Endothelial cell of umbilical vein (primary cell): ENCODE data around the gene KRT86. TPM values are rescaled to one million over a fixed set of nuclear protein-coding genes. Genes with fewer than 3 reads are reported as not detected.

Source experiments
- BruUV-seq: library from RNA; stranded (reverse); fragments of 400-500 nt; replicated peaks from 2 replicates; lab custom pipeline; 2021; lab: Mats Ljungman, UMichigan
- CTCF ChIA-PET: fragments of 300-600, 350-600 bp; sonication (Branson Sonifier 250); formaldehyde crosslinking; loops from one replicate; lab custom pipeline; 2021; ENCODE audit warnings: antibody characterized with exemption, inconsistent platforms; lab: Charles Lee
- POLR2A ChIA-PET: fragments of 300-600, 350-600 bp; sonication (Branson Sonifier 250); formaldehyde crosslinking; loops from one replicate; lab custom pipeline; 2021; ENCODE audit warnings: antibody characterized with exemption, inconsistent platforms; lab: Charles Lee
- DNase-seq: peaks from one replicate; pipeline ENCODE4 v3.0.0-alpha.2; 2011; ENCODE audit warnings: low read depth, low spot score
- FAIRE-seq: peaks from 2 replicates; lab custom pipeline; 2011; peaks lifted over from hg19 to GRCh38; lab: Jason Lieb, UNC
- H2AFZ ChIP-seq: 2 replicates; pipeline ENCODE4 v1.6.0; 2012; ENCODE audit warnings: low read depth, low read length, control low read depth, inconsistent platforms
- H3K27ac ChIP-seq: 2 replicates; pipeline ENCODE4 v1.5.1; 2011; ENCODE audit warnings: low read depth, mild to moderate bottlenecking, control low read depth, low read length, moderate library complexity; ENCODE audit not compliant: insufficient read depth
- H3K27me3 ChIP-seq, 2 experiments: 2 replicates each; pipeline versions ENCODE4 v1.6.0 to v1.6.1; 2011; ENCODE audit warnings: low read length in 2 of 2, mixed read lengths in 1 of 2; ENCODE audit not compliant: control insufficient read depth in 2 of 2, insufficient read depth in 2 of 2
- H3K36me3 ChIP-seq, 2 experiments: 2 replicates in 1 of 2; 3 replicates in 1 of 2; pipeline ENCODE4 v1.5.1; 2011; ENCODE audit warnings: low read length in 2 of 2, mild to moderate bottlenecking in 1 of 2, moderate library complexity in 1 of 2; ENCODE audit not compliant: control insufficient read depth in 2 of 2, insufficient read depth in 2 of 2; ENCODE audit errors: extremely low read depth in 1 of 2
- H3K4me1 ChIP-seq: 3 replicates; pipeline ENCODE4 v1.5.1; 2011; ENCODE audit warnings: mild to moderate bottlenecking, low read length; ENCODE audit not compliant: control insufficient read depth, insufficient read depth; ENCODE audit errors: extremely low read depth
- H3K4me2 ChIP-seq: 2 replicates; pipeline ENCODE4 v1.6.1; 2011; ENCODE audit warnings: low read length, control low read depth, mixed read lengths; ENCODE audit not compliant: insufficient read depth
- H3K4me3 ChIP-seq, 3 experiments: fragments of 200-600 bp in 1 of 3; sonication (generic), shearing (Covaris generic) in 1 of 3; replicated peaks in 1 of 3; 2 replicates each; pipeline ENCODE4 v1.5.1; 2011 to 2016; ENCODE audit warnings: control low read depth in 3 of 3, low read length in 3 of 3, mild to moderate bottlenecking in 2 of 3, inconsistent platforms in 1 of 3, low read depth in 1 of 3, moderate library complexity in 1 of 3; ENCODE audit not compliant: insufficient read depth in 1 of 3
- H3K79me2 ChIP-seq: 2 replicates; pipeline ENCODE4 v1.6.0; 2012; ENCODE audit warnings: low read length, inconsistent platforms; ENCODE audit not compliant: control insufficient read depth, insufficient read depth
- H3K9ac ChIP-seq: replicated peaks from 2 replicates; pipeline ENCODE3; 2011; ENCODE audit warnings: low read length, control low read depth; ENCODE audit not compliant: insufficient read depth; ENCODE audit errors: extremely low read depth
- H3K9me1 ChIP-seq: replicated peaks from 3 replicates; pipeline ENCODE4 v1.6.0; 2011; ENCODE audit warnings: mild to moderate bottlenecking, low read length; ENCODE audit not compliant: control insufficient read depth, insufficient read depth; ENCODE audit errors: extremely low read depth
- H3K9me3 ChIP-seq: replicated peaks from 2 replicates; pipeline ENCODE4 v1.5.1; 2012; ENCODE audit warnings: low read length, inconsistent platforms; ENCODE audit not compliant: control insufficient read depth, insufficient read depth
- H4K20me1 ChIP-seq: replicated peaks from 2 replicates; pipeline ENCODE3; 2011; ENCODE audit warnings: mild to moderate bottlenecking, low read length; ENCODE audit not compliant: control insufficient read depth, insufficient read depth; ENCODE audit errors: extremely low read depth
- CTCF ChIP-seq, 2 donors: IDR thresholded peaks; 1 replicate in 1 of 2; 2 replicates in 1 of 2; pipeline ENCODE4 v1.5.1; 2011; ENCODE audit warnings: low read length in 2 of 2, mild to moderate bottlenecking in 2 of 2, moderate library complexity in 2 of 2, control low read depth in 1 of 2, inconsistent platforms in 1 of 2, low read depth in 1 of 2; ENCODE audit not compliant: insufficient read depth in 1 of 2; ENCODE audit errors: extremely low read depth in 1 of 2
- EZH2 ChIP-seq: IDR thresholded peaks from 2 replicates; pipeline ENCODE4 v1.6.1; 2012; ENCODE audit warnings: borderline replicate concordance, low read depth, mild to moderate bottlenecking, moderate library complexity, low read length, inconsistent platforms; ENCODE audit not compliant: severe bottlenecking
- GATA2 ChIP-seq: IDR thresholded peaks from 2 replicates; pipeline ENCODE4 v1.7.0; 2011; ENCODE audit warnings: low read depth, mild to moderate bottlenecking, moderate library complexity, mixed read lengths, low read length; ENCODE audit not compliant: insufficient read length, insufficient read depth
- MYC ChIP-seq: IDR thresholded peaks from one replicate; pipeline ENCODE4 v1.6.1; 2011; ENCODE audit warnings: mild to moderate bottlenecking, low read depth, low read length
- POLR2AphosphoS5 ChIP-seq: IDR thresholded peaks from 2 replicates; pipeline ENCODE4 v1.6.1; 2012; ENCODE audit warnings: low read depth, mild to moderate bottlenecking, control low read depth, low read length, moderate library complexity; ENCODE audit not compliant: insufficient read depth
- dilution Hi-C: fragments of 300-500 bp; cut with MboI; formaldehyde crosslinking; loops from one replicate; pipeline ENCODE4 v1.15.0; 2019; ENCODE audit warnings: low sequenced_read_pairs; ENCODE audit not compliant: extremely low pct_ligation_motif_present
- intact Hi-C: fragments of 100-400 bp; cut with micrococcal nuclease; formaldehyde crosslinking; loops from one replicate; pipeline ENCODE4 v1.10.0; 2022
- polyA plus RNA-seq, 4 experiments: library from polyadenylated mRNA; depleted of rRNA in 3 of 4; stranded (reverse) in 3 of 4; unstranded in 1 of 4; fragments of >200 nt; gene quantifications; 2 replicates each; pipeline versions ENCODE4 v1.2.1 to v1.2.3, GENCODE V29; 2011 to 2012; ENCODE audit warnings: missing spikeins in 1 of 4
- total RNA-seq: library from RNA; stranded (reverse); gene quantifications from 2 replicates; pipeline ENCODE4 v1.2.3, GENCODE V29; 2021

Gene KRT86
- total and polyA plus RNA-seq, 2 donors (not counting 3 experiments of a cell fraction or from before 2014, with no cell fraction given) = not detected

DNA sequence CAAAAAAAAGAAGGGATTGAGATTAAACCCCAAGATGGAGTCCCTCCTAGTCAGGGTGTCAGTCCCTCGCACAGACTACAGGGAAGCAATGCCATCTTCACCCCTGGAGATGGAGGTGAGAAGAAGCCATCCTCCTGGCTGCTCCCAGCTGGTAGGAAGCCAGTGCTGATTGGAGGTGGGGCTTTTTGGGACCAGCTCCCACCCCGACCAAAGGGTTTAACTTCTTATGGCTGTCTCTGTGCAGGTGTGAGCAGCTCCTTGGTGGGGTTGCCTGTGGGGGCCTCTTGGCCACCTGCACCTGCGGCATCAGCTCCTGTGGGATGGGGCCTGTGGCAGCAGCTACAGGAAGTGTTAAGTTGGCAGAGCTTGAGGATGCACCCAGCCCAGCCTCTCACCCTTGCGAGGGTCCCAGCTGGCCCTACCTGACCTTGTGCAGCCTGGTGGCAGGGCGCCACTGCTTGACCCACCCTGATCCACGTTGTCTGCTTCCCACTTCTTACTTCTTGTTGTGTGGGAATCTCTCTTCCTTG, 3.8 kb upstream of the KRT86 start:
- H3K27me3 ChIP-seq = peaks cover 22 to 30% of the 10 kb centered on the region in 2 experiments
- TF ChIP-seq MYC (no peak), POLR2AphosphoS5 (no peak), EZH2 (no peak), GATA2 (no peak)
- H2AFZ ChIP-seq = no peak overlapping the region
- no peak overlapping the region for H3K4me3 ChIP-seq
- H3K27ac ChIP-seq = no peak overlapping the region
- ChIA-PET CTCF (interaction anchor here (0.9 to 3.2 kb wide), 7 partner anchors 9 to 57 kb away, joined by 3 to 23 read pairs (median 3); no protein-coding TSS in a partner anchor), POLR2A (no interaction called here)
- H3K9me1 ChIP-seq = no peaks in the 10 kb centered on the region
- H4K20me1 ChIP-seq = no peaks in the 10 kb centered on the region
- DNase-seq (no peak), FAIRE-seq (no peak)
- H3K9me3 ChIP-seq = no peaks in the 10 kb centered on the region
- dilution Hi-C loops = no loop called here
- H3K4me1 ChIP-seq = no peaks in the 10 kb centered on the region
- no peaks in the 10 kb centered on the region for H3K36me3 ChIP-seq
- intact Hi-C loops = no loop called here
- no peak overlapping the region for H3K9ac ChIP-seq
- H3K79me2 ChIP-seq = no peaks in the 10 kb centered on the region
- no peak overlapping the region for H3K4me2 ChIP-seq
- no TSS peak for BruUV-seq

DNA sequence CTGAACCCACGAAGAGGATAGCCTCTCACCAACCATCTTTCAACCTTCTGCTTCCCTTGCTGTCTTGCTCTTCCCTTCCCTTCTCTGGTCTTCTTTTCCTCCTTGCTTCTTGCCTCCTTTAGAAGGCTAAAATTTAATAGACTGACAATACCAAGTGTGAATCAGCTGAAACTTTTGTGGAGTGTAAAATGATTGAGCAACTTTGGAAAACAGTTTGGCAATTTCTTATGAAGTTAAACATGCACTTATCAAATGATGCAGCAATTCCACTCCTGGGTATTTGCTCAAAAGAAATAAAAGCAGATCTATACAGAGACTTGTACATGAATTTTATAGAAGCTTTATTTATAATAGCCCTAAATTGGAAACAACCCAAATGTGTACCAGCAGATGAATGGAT, 3.3 kb upstream of the KRT86 start:
- H3K4me3 ChIP-seq = no peak overlapping the region
- H3K27ac ChIP-seq = no peak overlapping the region
- no peaks in the 10 kb centered on the region for H3K36me3 ChIP-seq
- no peaks in the 10 kb centered on the region for H3K79me2 ChIP-seq
- no peaks in the 10 kb centered on the region for H3K9me3 ChIP-seq
- no peak for TF ChIP-seq CTCF (IDR thresholded peaks at IDR 0.05; ENCODE audit: extremely low read depth in 1 of 2, insufficient read depth in 1 of 2, low read depth in 1 of 2, low read length in 2 of 2)
- no peak for TF ChIP-seq POLR2AphosphoS5
- DNase-seq = no peak
- dilution Hi-C loops = no loop called here
- no peak overlapping the region for H3K4me2 ChIP-seq
- peaks cover 22 to 30% of the 10 kb centered on the region in 2 experiments for H3K27me3 ChIP-seq
- no peak overlapping the region for H3K9ac ChIP-seq
- no TSS peak for BruUV-seq
- H3K9me1 ChIP-seq = no peaks in the 10 kb centered on the region
- intact Hi-C loops = no loop called here
- no peak overlapping the region for H2AFZ ChIP-seq
- POLR2A ChIA-PET = no interaction called here
- CTCF ChIA-PET = interaction anchor here (1.0 to 3.2 kb wide), 5 partner anchors 8 to 45 kb away, joined by 3 to 23 read pairs (median 4); no protein-coding TSS in a partner anchor
- no peaks in the 10 kb centered on the region for H3K4me1 ChIP-seq
- H4K20me1 ChIP-seq = no peaks in the 10 kb centered on the region
- no peak for FAIRE-seq
